NK-92 (cell line): Measurements from ENCODE around the gene COLQ.
"Not testable (repeated sequence)": the region's sequence is repeated elsewhere in the genome, so short reads cannot be mapped to it uniquely, and the experiment has no call there.

ENCODE experiments used
- DNase-seq: peaks from one replicate; lab custom pipeline; 2025; ENCODE audit not compliant: unreplicated experiment; lab: John Stamatoyannopoulos, UW

The COLQ gene

GRCh38 chr3:15493436-15493835 is 28.1 kb downstream of the COLQ start:
- DNase-seq: no peak

GRCh38 chr3:15492847-15493360 is 28.6 kb downstream of the COLQ start:
- no peak for DNase-seq

- DNase-seq: no peak
Measured at GRCh38 chr3:15491143-15491542, 30.4 kb downstream of the COLQ start.

- DNase-seq: no peak
Measured at GRCh38 chr3:15490158-15490557, 31.3 kb downstream of the COLQ start.

- DNase-seq: no peak
Measured at GRCh38 chr3:15488002-15488401, 33.5 kb downstream of the COLQ start.

GRCh38 chr3:15486979-15487378 is 34.5 kb downstream of the COLQ start:
- no peak for DNase-seq

- DNase-seq: no peak
Measured at GRCh38 chr3:15486020-15486419, 35.5 kb downstream of the COLQ start.

- not testable (repeated sequence) for DNase-seq
Measured at GRCh38 chr3:15484551-15484950, 37.0 kb downstream of the COLQ start.

GRCh38 chr3:15479400-15480224 is 41.9 kb downstream of the COLQ start:
- no peak for DNase-seq

GRCh38 chr3:15478640-15478979 is 42.9 kb downstream of the COLQ start:
- no peak for DNase-seq

GRCh38 chr3:15477951-15478639 is 43.4 kb downstream of the COLQ start:
- DNase-seq: no peak

- no peak for DNase-seq
Measured at GRCh38 chr3:15476378-15476777, 45.1 kb downstream of the COLQ start.

- no peak for DNase-seq
Measured at GRCh38 chr3:15475161-15475560, 46.3 kb downstream of the COLQ start.

GRCh38 chr3:15471861-15472260 is 49.6 kb downstream of the COLQ start:
- DNase-seq: no peak

- no peak for DNase-seq
Measured at GRCh38 chr3:15470849-15471248, 50.7 kb downstream of the COLQ start.

GRCh38 chr3:15470261-15470660 is 51.2 kb downstream of the COLQ start:
- no peak for DNase-seq

- no peak for DNase-seq
Measured at GRCh38 chr3:15467227-15468181, 54.0 kb downstream of the COLQ start.

- no peak for DNase-seq
Measured at GRCh38 chr3:15465876-15466585, 55.5 kb downstream of the COLQ start.

- no peak for DNase-seq
Measured at GRCh38 chr3:15462451-15462850, 59.1 kb downstream of the COLQ start.

- DNase-seq: no peak
Measured at GRCh38 chr3:15460891-15461531, 60.5 kb downstream of the COLQ start.
